A549 treated with Hydrocortisone at 1 μM for 4 hours (cell line): Measurements from ENCODE around the gene NRG4. TPM values are rescaled to one million over a fixed set of nuclear protein-coding genes. Genes with fewer than 3 reads are reported as not detected.

Experiments
- total RNA-seq: library from RNA; stranded (reverse); fragments of 200-300 nt; extraction: Qiagen RNA extraction; gene quantifications from 5 replicates; pipeline ENCODE4 v1.2.3, GENCODE V29; 2022

NRG4 gene, protein sequence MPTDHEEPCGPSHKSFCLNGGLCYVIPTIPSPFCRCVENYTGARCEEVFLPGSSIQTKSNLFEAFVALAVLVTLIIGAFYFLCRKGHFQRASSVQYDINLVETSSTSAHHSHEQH
- 0.47 to 2.8 TPM (median 0.69 TPM) in 5 replicates for total RNA-seq

DNA sequence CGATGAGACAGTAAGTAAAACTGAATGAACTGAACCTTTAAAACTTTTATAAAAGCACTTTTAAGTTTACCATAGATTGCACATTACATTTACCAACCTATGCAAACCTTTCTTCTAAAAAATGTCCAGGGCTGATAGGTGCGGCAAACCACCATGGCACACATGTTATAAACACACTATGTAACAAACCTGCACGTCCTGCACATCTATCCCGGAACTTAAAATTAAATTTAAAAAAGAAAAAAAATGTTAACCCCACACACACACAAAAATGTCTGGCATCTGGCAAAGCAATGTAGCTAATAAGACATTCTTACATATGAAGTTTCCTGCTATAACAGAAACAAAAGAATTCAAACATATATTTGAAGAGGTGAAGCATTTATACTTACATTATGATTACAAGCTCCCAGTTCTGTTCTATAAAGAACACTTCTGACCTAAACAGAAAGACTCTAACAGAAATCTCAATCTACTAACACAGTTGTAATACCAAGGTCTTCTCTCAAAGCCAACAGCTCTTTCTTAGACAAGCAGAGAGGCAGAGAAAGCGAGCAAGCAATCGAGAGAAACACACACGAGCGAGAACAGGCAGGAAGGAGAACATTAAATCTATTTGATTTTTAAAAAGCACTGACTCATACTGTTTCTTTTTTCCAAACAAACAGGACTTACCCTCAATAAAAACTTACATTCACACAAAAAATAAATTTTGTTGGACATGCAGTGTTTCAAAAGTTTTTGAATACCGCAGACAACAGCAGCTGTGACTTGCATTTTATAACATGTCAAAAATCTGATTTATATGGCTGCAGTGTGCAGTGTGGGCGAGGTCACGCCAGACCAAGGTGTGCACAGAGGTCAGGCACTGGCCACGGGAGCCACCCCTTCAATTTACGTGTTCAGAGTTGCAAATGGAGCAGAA, at the start of gene NRG4:
NRG4 (minus strand) TSS at position 798 of the 925 bp plus-strand sequence. CDS start 1,194 bp downstream, outside the sequence.

DNA sequence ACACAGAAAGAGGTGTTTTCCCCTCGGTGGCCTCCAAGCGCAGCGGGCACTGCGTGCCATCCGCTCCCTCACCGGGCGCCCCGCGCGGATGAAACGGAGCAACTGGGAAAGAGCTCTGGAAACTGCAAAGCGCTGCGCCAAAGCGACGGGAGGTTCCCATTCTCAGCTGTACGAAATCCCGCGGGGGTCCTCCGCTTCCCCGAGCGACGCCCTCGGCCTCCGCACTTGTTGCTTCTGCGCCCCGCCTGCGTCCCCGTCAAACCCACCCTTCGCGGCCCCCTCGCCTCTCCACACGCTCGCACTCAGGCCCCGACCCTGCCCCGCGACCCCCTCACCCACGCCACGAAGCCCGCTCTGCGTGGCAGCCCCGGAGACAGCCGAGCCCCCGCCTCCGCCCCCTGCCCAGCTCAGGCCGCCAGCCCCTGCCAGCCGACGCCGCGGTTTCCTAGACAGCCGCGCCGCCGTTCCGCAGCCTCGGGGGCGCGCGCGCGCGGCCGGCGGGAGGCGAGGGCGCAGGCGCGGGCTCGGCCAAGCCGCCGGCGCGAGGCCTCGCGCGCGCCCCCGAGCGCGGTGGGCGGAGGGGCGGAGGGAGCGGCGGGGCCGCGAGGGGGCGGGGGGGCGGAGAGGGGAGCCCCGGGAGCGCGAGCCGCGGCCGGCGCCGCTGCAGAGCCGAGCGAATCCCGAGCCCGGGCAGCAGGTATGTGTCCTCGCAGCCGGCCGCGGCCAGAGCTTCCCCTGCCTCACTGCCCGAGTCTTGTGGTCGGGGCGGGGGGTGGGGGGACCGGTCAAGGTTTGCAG, 47.3 kb upstream of the NRG4 start, which contains the start of gene TMEM266:
TMEM266 (plus strand) TSS at position 666 of the 798 bp plus-strand sequence. CDS start 74,279 bp downstream, outside the sequence.

DNA sequence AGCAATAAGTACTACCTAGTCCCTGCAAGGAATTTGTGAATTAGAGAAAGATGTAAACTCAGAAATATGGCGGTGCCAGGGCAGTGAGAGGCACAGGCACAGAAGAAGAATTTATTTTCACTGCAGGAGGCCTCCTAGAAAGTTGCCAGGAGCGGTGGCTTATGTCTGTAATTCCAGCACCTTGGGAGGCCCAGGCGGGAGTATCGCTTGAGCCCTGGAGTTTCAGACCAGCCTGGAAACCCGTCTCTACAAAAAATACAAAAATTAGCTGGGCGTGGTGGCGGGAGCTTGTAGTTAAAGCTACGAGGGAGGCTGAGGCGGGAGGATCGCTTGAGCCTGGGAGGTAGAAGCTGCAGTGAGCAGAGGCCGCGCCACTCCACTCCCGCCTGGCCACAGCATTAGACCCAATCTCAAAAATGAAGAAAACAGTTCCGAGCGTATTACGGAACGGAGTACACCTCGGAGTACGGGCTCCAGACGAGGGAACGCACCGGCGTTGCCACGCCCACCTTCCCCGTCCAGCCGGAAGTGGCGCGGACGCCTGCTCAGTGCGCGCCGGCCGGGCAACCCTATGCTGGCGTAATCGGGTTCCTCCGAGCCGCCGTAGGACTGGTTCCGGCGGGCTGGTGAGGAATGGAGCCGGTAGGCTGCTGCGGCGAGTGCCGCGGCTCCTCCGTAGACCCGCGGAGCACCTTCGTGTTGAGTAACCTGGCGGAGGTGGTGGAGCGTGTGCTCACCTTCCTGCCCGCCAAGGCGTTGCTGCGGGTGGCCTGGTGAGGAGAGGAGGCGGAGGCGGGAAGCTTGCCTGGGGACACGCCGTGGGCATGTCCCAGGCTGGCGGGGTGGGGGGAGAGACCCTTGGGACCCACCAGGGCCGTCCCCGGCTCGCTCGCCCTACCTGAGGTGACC, 108.6 kb downstream of the NRG4 start, which contains the start of gene FBXO22:
FBXO22 (plus strand) TSS at position 548 of the 909 bp plus-strand sequence; CDS start at position 634, 86 bp downstream.

Other genes starting within 250 kb of the NRG4 start
- 35.5 to 48.3 TPM (median 40.3 TPM) in 5 replicates for gene UBE2Q2, start 169.0 kb downstream of the NRG4 start, total RNA-seq
- 67.9 to 82.8 TPM (median 79.4 TPM) in 5 replicates for gene FBXO22, start 108.5 kb downstream of the NRG4 start, total RNA-seq
- gene TMEM266, start 47.6 kb upstream of the NRG4 start, total RNA-seq = 0.15 to 0.33 TPM (median 0.23 TPM) in 5 replicates